ENCODE measurements around the gene SRR.

The SRR gene

DNA sequence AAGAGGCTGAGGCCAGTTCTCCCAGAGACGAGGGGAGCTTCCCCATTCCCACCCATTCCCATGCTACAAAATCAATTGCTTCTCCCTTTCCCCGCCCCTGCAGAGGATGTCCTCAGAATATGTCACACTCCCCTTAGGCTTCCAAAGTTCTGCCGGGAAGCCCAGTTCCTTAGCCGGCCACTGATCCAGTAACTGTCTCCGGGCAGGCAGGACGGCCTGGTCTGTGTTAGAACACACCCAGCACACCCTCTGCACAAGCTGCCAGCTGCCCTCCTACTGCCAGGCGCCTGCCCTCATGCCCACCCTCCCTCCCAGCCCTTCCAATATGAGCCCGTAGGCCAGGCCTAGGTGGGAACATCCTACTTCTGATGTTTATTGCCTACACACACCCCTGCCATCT, 64.6 kb downstream of the SRR start:
- Histone ChIP-seq H3K79me2 (ENCODE audit: insufficient read depth, low read length) (no peaks in the 10 kb centered on the region), H3K4me3 (ENCODE audit: low read depth in 1 of 2, low read length in 2 of 2) (no peak overlapping the region), H3K4me2 (ENCODE audit: insufficient read depth, low read length) (no peak overlapping the region), H3K27ac (ENCODE audit: low read length) (no peak overlapping the region), H3K4me1 (ENCODE audit: insufficient read depth, low read length) (no peaks in the 10 kb centered on the region), H2AFZ (ENCODE audit: low read depth, low read length) (no peak overlapping the region), H3K9ac (ENCODE audit: low read depth, low read length) (no peak overlapping the region), H4K20me1 (ENCODE audit: insufficient read depth, low read length) (peaks cover 8% of the 10 kb centered on the region; the same call in 1 of the 2 replicates), H3K27me3 (ENCODE audit: insufficient read depth, low read length, poor library complexity) (no peaks in the 10 kb centered on the region), H3K9me3 (ENCODE audit: insufficient read depth, low read length, severe bottlenecking) (no peaks in the 10 kb centered on the region), H3K36me3 (ENCODE audit: insufficient read depth, low read length) (peaks cover 65% of the 10 kb centered on the region)
- TF ChIP-seq CTCF (IDR thresholded peaks at IDR 0.05; ENCODE audit: borderline replicate concordance, extremely low read depth, low read length, poor library complexity, severe bottlenecking) (no peak), EZH2 (IDR thresholded peaks at IDR 0.05; ENCODE audit: borderline replicate concordance, low read depth, low read length, severe bottlenecking) (no peak)
- DNase-seq (no peak), ATAC-seq (ENCODE audit: insufficient read depth, low read depth) (no peak)

DNA sequence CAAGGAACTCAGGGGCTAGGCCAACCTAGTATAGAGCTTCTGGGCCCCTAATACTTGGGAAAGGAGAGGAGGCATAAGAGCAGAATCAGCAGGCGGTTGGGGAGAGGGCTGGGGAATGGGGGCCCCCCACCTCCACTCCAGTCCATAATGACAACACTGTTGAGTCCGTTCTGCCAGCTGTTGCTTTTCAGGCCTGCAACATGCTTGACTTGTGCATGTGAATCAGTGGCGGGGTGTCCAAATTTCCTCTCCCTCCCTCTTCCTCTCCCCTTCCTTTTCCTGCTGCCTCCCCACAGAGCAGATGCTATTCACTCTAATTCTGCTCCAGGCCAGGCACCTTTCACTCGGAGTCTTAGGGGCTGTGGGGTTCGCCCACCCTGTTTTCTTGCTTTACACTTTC, 65.3 kb downstream of the SRR start:
- ATAC-seq (ENCODE audit: insufficient read depth, low read depth) (no peak), DNase-seq (no peak)
- Histone ChIP-seq H4K20me1 (ENCODE audit: insufficient read depth, low read length) (0 out of 2 replicates have a peak, but pooled peaks cover 3% of the 10 kb centered on the region), H3K9me3 (ENCODE audit: insufficient read depth, low read length, severe bottlenecking) (no peaks in the 10 kb centered on the region), H3K4me1 (ENCODE audit: insufficient read depth, low read length) (no peaks in the 10 kb centered on the region), H3K27ac (ENCODE audit: low read length) (no peak overlapping the region), H3K9ac (ENCODE audit: low read depth, low read length) (no peak overlapping the region), H2AFZ (ENCODE audit: low read depth, low read length) (no peak overlapping the region), H3K4me2 (ENCODE audit: insufficient read depth, low read length) (no peak overlapping the region), H3K36me3 (ENCODE audit: insufficient read depth, low read length) (peaks cover 60% of the 10 kb centered on the region), H3K79me2 (ENCODE audit: insufficient read depth, low read length) (no peaks in the 10 kb centered on the region), H3K27me3 (ENCODE audit: insufficient read depth, low read length, poor library complexity) (no peaks in the 10 kb centered on the region), H3K4me3 (ENCODE audit: low read depth in 1 of 2, low read length in 2 of 2) (no peak overlapping the region)
- TF ChIP-seq CTCF (IDR thresholded peaks at IDR 0.05; ENCODE audit: borderline replicate concordance, extremely low read depth, low read length, poor library complexity, severe bottlenecking) (no peak), EZH2 (IDR thresholded peaks at IDR 0.05; ENCODE audit: borderline replicate concordance, low read depth, low read length, severe bottlenecking) (no peak)

- no peak overlapping the region for H3K4me2 ChIP-seq (ENCODE audit: insufficient read depth, low read length)
- no peak overlapping the region for H2AFZ ChIP-seq (ENCODE audit: low read depth, low read length)
- H3K27me3 ChIP-seq (ENCODE audit: insufficient read depth, low read length, poor library complexity), result no peaks in the 10 kb centered on the region
- H4K20me1 ChIP-seq (ENCODE audit: insufficient read depth, low read length), result 0 out of 2 replicates have a peak, but pooled peaks cover 3% of the 10 kb centered on the region
- H3K36me3 ChIP-seq (ENCODE audit: insufficient read depth, low read length), result peaks cover 54% of the 10 kb centered on the region
- no peak overlapping the region for H3K4me3 ChIP-seq (ENCODE audit: low read depth in 1 of 2, low read length in 2 of 2)
- H3K4me1 ChIP-seq (ENCODE audit: insufficient read depth, low read length), result no peaks in the 10 kb centered on the region
- no peak overlapping the region for H3K27ac ChIP-seq (ENCODE audit: low read length)
- no peaks in the 10 kb centered on the region for H3K9me3 ChIP-seq (ENCODE audit: insufficient read depth, low read length, severe bottlenecking)
- H3K79me2 ChIP-seq (ENCODE audit: insufficient read depth, low read length), result no peaks in the 10 kb centered on the region
- no peak for DNase-seq
- no peak for ATAC-seq (ENCODE audit: insufficient read depth, low read depth)
- TF ChIP-seq EZH2 (IDR thresholded peaks at IDR 0.05; ENCODE audit: borderline replicate concordance, low read depth, low read length, severe bottlenecking) (no peak), CTCF (IDR thresholded peaks at IDR 0.05; ENCODE audit: borderline replicate concordance, extremely low read depth, low read length, poor library complexity, severe bottlenecking) (peak; percentile 12)
- H3K9ac ChIP-seq (ENCODE audit: low read depth, low read length), result no peak overlapping the region
Observed at GRCh38 chr17:2369551-2370210, 65.9 kb downstream of the SRR start.

Data from DND-41 (cell line).